ENCODE data around the gene ZNF750. TPM values are rescaled to one million over a fixed set of nuclear protein-coding genes. Genes with fewer than 3 reads are reported as not detected.

Gene ZNF750
- total RNA-seq, 1 donor from 2014 or later: not detected

DNA sequence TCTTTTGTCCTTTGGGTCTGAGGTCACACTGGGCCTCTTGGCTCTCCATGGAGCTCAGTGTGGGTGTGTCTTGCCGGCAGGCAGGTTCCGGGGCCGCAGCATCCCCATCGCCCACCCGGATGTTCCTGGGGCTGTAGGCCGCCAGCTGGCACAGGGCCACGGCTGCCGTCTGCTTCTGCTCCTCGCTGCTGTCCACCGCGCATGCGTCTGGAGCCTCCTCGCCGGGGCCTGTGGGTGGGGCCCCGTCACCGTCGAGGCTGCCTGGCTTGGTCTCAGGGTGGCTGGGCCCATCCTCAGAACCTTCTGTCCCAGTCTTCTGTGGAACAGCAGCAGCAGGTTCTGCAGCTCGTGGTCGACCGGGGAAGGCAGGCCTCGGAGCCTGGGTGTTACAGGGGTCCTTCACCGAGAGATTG, 9.6 kb downstream of the ZNF750 start:
- H3K4me1 ChIP-seq: no peaks in the 10 kb centered on the region
- no peak overlapping the region for H3K27ac Mint-ChIP-seq
- H3K36me3 Mint-ChIP-seq: peaks cover 36% of the 10 kb centered on the region
- no peaks in the 10 kb centered on the region for H3K27me3 ChIP-seq
- H3K4me1 Mint-ChIP-seq: peaks cover 15% of the 10 kb centered on the region
- no peak overlapping the region for H3K9ac ChIP-seq
- H3K4me2 ChIP-seq: no peak overlapping the region
- peaks cover 6% of the 10 kb centered on the region for H4K20me1 ChIP-seq (ENCODE audit: low read depth)
- H3K27me3 Mint-ChIP-seq (ENCODE audit: insufficient read depth, low read depth): peaks cover 6% of the 10 kb centered on the region
- peaks cover 4% of the 10 kb centered on the region for H3F3A ChIP-seq (ENCODE audit: low read depth)
- TF ChIP-seq EZH2phosphoT487 (IDR thresholded peaks at IDR 0.05) (no peak), EZH2 (IDR thresholded peaks at IDR 0.05) (no peak)
- TF ChIP-seq, protein P1, sequence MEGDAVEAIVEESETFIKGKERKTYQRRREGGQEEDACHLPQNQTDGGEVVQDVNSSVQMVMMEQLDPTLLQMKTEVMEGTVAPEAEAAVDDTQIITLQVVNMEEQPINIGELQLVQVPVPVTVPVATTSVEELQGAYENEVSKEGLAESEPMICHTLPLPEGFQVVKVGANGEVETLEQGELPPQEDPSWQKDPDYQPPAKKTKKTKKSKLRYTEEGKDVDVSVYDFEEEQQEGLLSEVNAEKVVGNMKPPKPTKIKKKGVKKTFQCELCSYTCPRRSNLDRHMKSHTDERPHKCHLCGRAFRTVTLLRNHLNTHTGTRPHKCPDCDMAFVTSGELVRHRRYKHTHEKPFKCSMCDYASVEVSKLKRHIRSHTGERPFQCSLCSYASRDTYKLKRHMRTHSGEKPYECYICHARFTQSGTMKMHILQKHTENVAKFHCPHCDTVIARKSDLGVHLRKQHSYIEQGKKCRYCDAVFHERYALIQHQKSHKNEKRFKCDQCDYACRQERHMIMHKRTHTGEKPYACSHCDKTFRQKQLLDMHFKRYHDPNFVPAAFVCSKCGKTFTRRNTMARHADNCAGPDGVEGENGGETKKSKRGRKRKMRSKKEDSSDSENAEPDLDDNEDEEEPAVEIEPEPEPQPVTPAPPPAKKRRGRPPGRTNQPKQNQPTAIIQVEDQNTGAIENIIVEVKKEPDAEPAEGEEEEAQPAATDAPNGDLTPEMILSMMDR (IDR thresholded peaks at IDR 0.05): no peak
- peaks cover 6% of the 10 kb centered on the region for H3K9me3 Mint-ChIP-seq
- H3K36me3 ChIP-seq: no peaks in the 10 kb centered on the region
- DNase-seq (ENCODE audit: low spot score): no peak
- H3K27ac ChIP-seq: no peak overlapping the region
- H2AFZ ChIP-seq (replicated peaks): no peak overlapping the region
- no peak overlapping the region for H3K4me3 Mint-ChIP-seq
- no peaks in the 10 kb centered on the region for H3K9me3 ChIP-seq (ENCODE audit: low read depth)
- no peak overlapping the region for H3K4me3 ChIP-seq
- H3K79me2 ChIP-seq (ENCODE audit: low read depth): no peaks in the 10 kb centered on the region

DNA sequence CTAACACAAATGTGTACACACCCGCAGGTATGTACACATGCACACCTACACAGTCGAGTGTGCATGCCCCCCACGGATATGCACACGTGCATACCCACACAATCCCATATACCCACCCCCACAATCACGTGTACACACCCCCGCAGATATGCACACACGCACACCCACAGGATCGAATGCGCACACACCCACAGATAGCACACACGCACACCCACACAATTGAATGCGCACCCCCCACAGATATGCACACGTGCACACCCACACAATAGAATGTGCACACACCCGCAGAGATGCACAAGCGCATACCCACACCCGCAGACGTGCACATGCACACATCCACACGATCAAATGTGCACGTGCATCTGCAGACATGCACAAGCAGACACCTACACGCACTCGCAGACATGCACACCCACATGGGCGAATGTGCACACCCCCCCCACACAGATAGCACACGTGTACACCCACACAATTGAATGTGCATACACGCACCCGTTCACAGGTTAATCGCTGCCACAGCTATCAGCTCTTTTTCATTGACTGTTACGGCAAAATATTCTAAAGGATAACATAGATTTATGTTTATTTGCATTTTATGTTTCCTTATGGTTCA, 10.8 kb downstream of the ZNF750 start:
- TF ChIP-seq, protein P1 (IDR thresholded peaks at IDR 0.05): no peak
- TF ChIP-seq EZH2phosphoT487 (IDR thresholded peaks at IDR 0.05): no peak
- TF ChIP-seq EZH2 (IDR thresholded peaks at IDR 0.05): no peak
- Histone ChIP-seq H3K4me2 (no peak overlapping the region), H3F3A (ENCODE audit: low read depth) (peaks cover 4% of the 10 kb centered on the region), H3K36me3 (no peaks in the 10 kb centered on the region), H3K27me3 (no peaks in the 10 kb centered on the region), H3K9me3 (ENCODE audit: low read depth) (no peaks in the 10 kb centered on the region), H3K4me3 (no peak overlapping the region), H4K20me1 (ENCODE audit: low read depth) (peaks cover 6% of the 10 kb centered on the region), H3K79me2 (ENCODE audit: low read depth) (peaks cover under 1% of the 10 kb centered on the region), H2AFZ (replicated peaks) (no peak overlapping the region), H3K9ac (no peak overlapping the region), H3K27ac (no peak overlapping the region), H3K4me1 (no peaks in the 10 kb centered on the region)
- Mint-ChIP-seq H3K36me3 (peaks cover 40% of the 10 kb centered on the region), H3K4me1 (peaks cover 15% of the 10 kb centered on the region), H3K4me3 (peak overlapping the region; percentile 9), H3K9me3 (peaks cover 6% of the 10 kb centered on the region), H3K27ac (no peak overlapping the region), H3K27me3 (ENCODE audit: insufficient read depth, low read depth) (peaks cover 8% of the 10 kb centered on the region)
- DNase-seq (ENCODE audit: low spot score): no peak

DNA sequence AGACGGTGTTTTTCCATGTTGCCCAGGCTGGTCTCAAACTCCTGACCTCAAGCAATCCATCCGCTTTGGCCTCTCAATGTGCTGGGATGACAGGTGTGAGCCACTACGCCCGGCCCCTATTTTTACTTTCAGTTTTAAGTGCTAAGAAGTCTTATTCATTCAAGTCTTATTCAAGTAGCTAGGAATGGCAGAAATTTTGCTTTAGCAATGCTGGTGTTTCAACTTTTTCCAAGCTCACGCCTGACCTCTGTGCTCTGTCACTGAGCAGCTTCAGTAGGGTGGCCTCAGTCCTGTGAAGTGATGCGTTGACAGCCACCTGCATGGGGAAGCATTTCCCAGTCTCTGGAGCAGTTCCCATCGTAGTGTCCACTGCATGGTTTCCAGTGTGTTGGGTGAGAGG, 12.9 kb downstream of the ZNF750 start:
- Histone ChIP-seq H3K27me3 (no peaks in the 10 kb centered on the region), H3K79me2 (ENCODE audit: low read depth) (peaks cover 8% of the 10 kb centered on the region), H3K9ac (no peak overlapping the region), H3K27ac (no peak overlapping the region), H3F3A (ENCODE audit: low read depth) (peaks cover 9% of the 10 kb centered on the region), H4K20me1 (ENCODE audit: low read depth) (peaks cover under 1% of the 10 kb centered on the region), H2AFZ (replicated peaks) (no peak overlapping the region), H3K4me2 (no peak overlapping the region), H3K4me1 (peaks cover 3% of the 10 kb centered on the region), H3K36me3 (no peaks in the 10 kb centered on the region), H3K9me3 (ENCODE audit: low read depth) (no peaks in the 10 kb centered on the region), H3K4me3 (no peak overlapping the region)
- Mint-ChIP-seq H3K27me3 (ENCODE audit: insufficient read depth, low read depth) (peaks cover 8% of the 10 kb centered on the region), H3K9me3 (peaks cover 12% of the 10 kb centered on the region), H3K27ac (no peak overlapping the region), H3K4me3 (no peak overlapping the region), H3K36me3 (peaks cover 49% of the 10 kb centered on the region), H3K4me1 (peaks cover 6% of the 10 kb centered on the region)
- DNase-seq (ENCODE audit: low spot score): no peak
- TF ChIP-seq, protein P1 (IDR thresholded peaks at IDR 0.05): no peak
- TF ChIP-seq EZH2 (IDR thresholded peaks at IDR 0.05) (no peak), EZH2phosphoT487 (IDR thresholded peaks at IDR 0.05) (no peak)

Data from neural progenitor cell (in vitro differentiated cells).